Measurements from ENCODE around the gene MAPKAP1.

DNA sequence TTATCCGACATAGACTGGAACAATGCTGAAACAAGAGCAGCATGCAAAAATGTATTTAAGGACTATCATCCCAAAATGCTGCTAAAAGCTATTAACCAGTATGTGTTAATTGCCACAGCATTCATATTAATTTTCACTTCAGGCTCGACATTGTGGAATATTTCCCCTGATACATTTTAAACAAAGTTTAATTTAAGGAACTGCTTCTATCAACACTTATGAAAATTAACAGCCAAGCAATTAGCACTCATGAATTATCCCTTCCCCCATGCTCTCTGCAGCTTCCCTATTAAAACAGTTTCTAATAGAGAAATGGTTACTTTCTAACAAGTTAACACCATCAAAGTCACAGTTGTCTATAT lies 54.8 kb downstream of the MAPKAP1 start:
- TF ChIP-seq, protein P1, sequence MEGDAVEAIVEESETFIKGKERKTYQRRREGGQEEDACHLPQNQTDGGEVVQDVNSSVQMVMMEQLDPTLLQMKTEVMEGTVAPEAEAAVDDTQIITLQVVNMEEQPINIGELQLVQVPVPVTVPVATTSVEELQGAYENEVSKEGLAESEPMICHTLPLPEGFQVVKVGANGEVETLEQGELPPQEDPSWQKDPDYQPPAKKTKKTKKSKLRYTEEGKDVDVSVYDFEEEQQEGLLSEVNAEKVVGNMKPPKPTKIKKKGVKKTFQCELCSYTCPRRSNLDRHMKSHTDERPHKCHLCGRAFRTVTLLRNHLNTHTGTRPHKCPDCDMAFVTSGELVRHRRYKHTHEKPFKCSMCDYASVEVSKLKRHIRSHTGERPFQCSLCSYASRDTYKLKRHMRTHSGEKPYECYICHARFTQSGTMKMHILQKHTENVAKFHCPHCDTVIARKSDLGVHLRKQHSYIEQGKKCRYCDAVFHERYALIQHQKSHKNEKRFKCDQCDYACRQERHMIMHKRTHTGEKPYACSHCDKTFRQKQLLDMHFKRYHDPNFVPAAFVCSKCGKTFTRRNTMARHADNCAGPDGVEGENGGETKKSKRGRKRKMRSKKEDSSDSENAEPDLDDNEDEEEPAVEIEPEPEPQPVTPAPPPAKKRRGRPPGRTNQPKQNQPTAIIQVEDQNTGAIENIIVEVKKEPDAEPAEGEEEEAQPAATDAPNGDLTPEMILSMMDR (IDR thresholded peaks at IDR 0.05) = no peak
- TF ChIP-seq POLR2A (IDR thresholded peaks at IDR 0.05) = no peak

Data from gastroesophageal sphincter (tissue), 3 donors.